Lung (tissue), 12 donors: ENCODE data around the gene GNAI2. TPM values are rescaled to one million over a fixed set of nuclear protein-coding genes. Genes with fewer than 3 reads are reported as not detected.
"Not testable (repeated sequence)": the region's sequence is repeated elsewhere in the genome, so short reads cannot be mapped to it uniquely, and the experiment has no call there.

Experiments
- ATAC-seq: fragments of 200-7000 bp; cut with Tn5 transposase; one replicate; pipeline ENCODE4 v1.9.1; 2020; ENCODE audit warnings: moderate number of reproducible peaks; ENCODE audit not compliant: insufficient read depth, low FRiP score
- DNase-seq, 3 donors: peaks; one replicate each; pipeline ENCODE4 v3.0.0-alpha.2; 2013 to 2017
- H3K27ac ChIP-seq, 2 donors: one replicate each; pipeline ENCODE4 v1.5.1; 2013; ENCODE audit warnings: mild to moderate bottlenecking in 2 of 2, moderate library complexity in 2 of 2, control low read depth in 1 of 2, inconsistent platforms in 1 of 2, low read depth in 1 of 2, low read length in 1 of 2
- H3K27me3 ChIP-seq, 3 donors: one replicate each; pipeline ENCODE4 v1.5.1; 2013; ENCODE audit warnings: low read length in 2 of 3; ENCODE audit not compliant: control insufficient read depth in 3 of 3, insufficient read depth in 3 of 3
- H3K36me3 ChIP-seq, 4 donors: one replicate each; pipeline ENCODE4 v1.5.1; 2013; ENCODE audit warnings: low read length in 4 of 4, mild to moderate bottlenecking in 1 of 4, moderate library complexity in 1 of 4; ENCODE audit not compliant: control insufficient read depth in 4 of 4, insufficient read depth in 4 of 4
- H3K4me1 ChIP-seq, 5 donors: one replicate each; pipeline ENCODE4 v1.5.1; 2013; ENCODE audit warnings: low read length in 5 of 5, mild to moderate bottlenecking in 2 of 5, moderate library complexity in 1 of 5; ENCODE audit not compliant: control insufficient read depth in 5 of 5, insufficient read depth in 5 of 5
- H3K4me3 ChIP-seq: one replicate; pipeline ENCODE4 v1.5.1; 2013; ENCODE audit warnings: mild to moderate bottlenecking, control low read depth, moderate library complexity
- H3K9ac ChIP-seq, 2 donors: one replicate each; pipeline ENCODE4 v1.5.1; 2013; ENCODE audit warnings: low read length in 2 of 2, control low read depth in 1 of 2; ENCODE audit not compliant: insufficient read depth in 1 of 2
- H3K9me3 ChIP-seq, 4 donors: one replicate each; pipeline ENCODE4 v1.5.1; 2013; ENCODE audit warnings: low read length in 3 of 4, mild to moderate bottlenecking in 1 of 4, moderate library complexity in 1 of 4; ENCODE audit not compliant: control insufficient read depth in 4 of 4, insufficient read depth in 3 of 4
- CTCF ChIP-seq: IDR thresholded peaks from 2 replicates; pipeline ENCODE4 v1.5.1; 2012; ENCODE audit warnings: mild to moderate bottlenecking; ENCODE audit errors: control extremely low read depth, extremely low read depth
- WGBS, 2 donors: extraction: QIAGEN DNeasy Blood & Tissue Kit; methylation state at CpG; one replicate each; pipeline ENCODE4 v1.1.7; 2013; 5-methylcytosine and 5-hydroxymethylcytosine counted together
- polyA plus RNA-seq, 2 donors: library from polyadenylated mRNA; stranded (reverse); fragments of 200-250 nt; gene quantifications; one replicate each; pipeline ENCODE4 v1.2.1, GENCODE V29; 2013
- total RNA-seq, 2 donors: library from RNA; depleted of rRNA in 1 of 2; stranded (reverse); fragments of >200 nt in 1 of 2; gene quantifications; one replicate each; pipeline ENCODE4 v1.2.1, GENCODE V29; 2014 to 2021
- donor health status: control.
- donor health status: control.
- donor health status: Bipolar disorder and iron deficiency.
- donor health status: healthy.
- donor health status: DM: yes; HTN: yes; CAD: no.

Gene GNAI2
- total and polyA plus RNA-seq, 4 donors: 217 to 364 (median 278) TPM

GRCh38 chr3:50243543-50243895, 7.5 kb downstream of the GNAI2 start:
- Histone ChIP-seq H3K36me3 (peaks cover 0 to 12% (median 9%) of the 10 kb centered on the region in 4 donors), H3K27me3 (no peaks in the 10 kb centered on the region), H3K9me3 (no peaks in the 10 kb centered on the region), H3K27ac (peak overlapping the region; percentile 84 to 95), H3K9ac (peak overlapping the region in 1 of 2 donors; percentile 23), H3K4me1 (peaks cover 2 to 58% (median 21%) of the 10 kb centered on the region in 5 donors), H3K4me3 (no peak overlapping the region)
- DNase-seq (no peak), ATAC-seq (no peak)
- no peak for TF ChIP-seq CTCF
- WGBS, 2 donors: 73 to 79% methylated on average over 4 of the region's 4 CpGs

- Histone ChIP-seq H3K4me1 (peaks cover 3 to 65% (median 16%) of the 10 kb centered on the region in 5 donors), H3K36me3 (peaks cover 0 to 11% (median 4%) of the 10 kb centered on the region in 4 donors), H3K27ac (peak overlapping the region; percentile 76 to 90)
- not testable (repeated sequence) for H3K9ac ChIP-seq, H3K4me3 ChIP-seq, H3K27me3 ChIP-seq, DNase-seq, ATAC-seq, H3K9me3 ChIP-seq
- WGBS, 2 donors: 47 to 54% methylated on average over 5 to 6 of the region's 6 CpGs
Observed at GRCh38 chr3:50244813-50245212, 8.8 kb downstream of the GNAI2 start.

- DNase-seq (no peak), ATAC-seq (no peak)
- Histone ChIP-seq H3K27me3 (no peaks in the 10 kb centered on the region), H3K4me1 (peaks cover 3 to 66% (median 14%) of the 10 kb centered on the region in 5 donors), H3K27ac (peak overlapping the region; percentile 76 to 91), H3K9ac (peak overlapping the region; percentile 16 to 40), H3K9me3 (no peaks in the 10 kb centered on the region), H3K4me3 (peak overlapping the region; percentile 10), H3K36me3 (peaks cover 0 to 12% (median 5%) of the 10 kb centered on the region in 4 donors)
- WGBS, 2 donors: 66 to 69% methylated on average over 16 of the region's 16 CpGs
- TF ChIP-seq CTCF: no peak
Observed at GRCh38 chr3:50245251-50245745, 9.3 kb downstream of the GNAI2 start.

GRCh38 chr3:50245831-50246516, 10.0 kb downstream of the GNAI2 start:
- H3K4me3 ChIP-seq: peak overlapping the region; percentile 10
- WGBS, 2 donors: 1% methylated on average over 20 to 25 of the region's 25 CpGs
- peak; percentile 82 for ATAC-seq

More at GRCh38 chr3:50245831-50246516, 10.0 kb downstream of the GNAI2 start:
- TF ChIP-seq CTCF: peak; percentile 93
- DNase-seq: peak; percentile 92
- H3K9me3 ChIP-seq: no peaks in the 10 kb centered on the region
- peak overlapping the region; percentile 76 to 91 for H3K27ac ChIP-seq
- H3K4me1 ChIP-seq: peaks cover 3 to 67% (median 14%) of the 10 kb centered on the region in 5 donors
- no peaks in the 10 kb centered on the region for H3K27me3 ChIP-seq
- H3K9ac ChIP-seq: peak overlapping the region; percentile 16 to 40
- H3K36me3 ChIP-seq: peaks cover 0 to 16% (median 5%) of the 10 kb centered on the region in 4 donors
